NCI-H1092 (cell line): ENCODE data around the gene ARVCF.

ENCODE experiments used
- DNase-seq: peaks from one replicate; lab custom pipeline; 2025; lab: John Stamatoyannopoulos, UW

The ARVCF gene

DNA sequence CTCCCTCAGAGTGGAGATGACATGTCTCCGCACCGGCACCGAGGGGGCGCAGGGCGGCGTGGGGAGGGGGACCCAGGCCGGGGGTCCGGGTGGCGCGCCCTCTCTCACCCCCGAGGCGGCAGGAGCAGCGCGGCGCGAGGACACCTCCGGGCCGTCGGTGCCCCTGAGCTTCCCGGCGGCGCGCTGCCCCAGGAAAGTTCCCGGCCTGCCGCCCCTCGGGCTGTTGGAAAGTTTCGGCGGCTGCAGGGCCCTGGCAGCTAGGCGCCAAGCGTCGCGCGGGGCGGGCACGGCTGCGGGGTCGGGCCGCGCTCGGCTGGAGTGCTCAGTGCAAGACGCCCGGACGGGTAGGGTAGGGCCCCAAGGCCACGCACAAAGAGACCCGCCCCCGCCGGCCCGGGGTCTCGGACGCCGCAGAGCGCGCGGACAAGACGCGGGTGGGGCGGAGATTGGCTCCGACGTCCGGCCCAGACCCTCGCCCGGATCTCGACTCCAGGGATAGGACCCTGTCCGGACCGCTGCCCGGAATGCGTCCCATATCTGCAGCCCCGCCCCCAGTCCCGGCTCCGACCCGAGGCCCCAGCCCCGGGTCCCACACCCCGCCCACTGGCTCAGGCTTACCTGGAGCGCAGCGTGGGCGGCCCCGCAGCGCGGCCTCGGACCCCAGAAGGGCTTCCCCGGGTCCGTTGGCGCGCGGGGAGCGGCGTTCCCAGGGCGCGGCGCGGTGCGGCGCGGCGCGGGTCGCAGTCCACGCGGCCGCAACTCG, 471 bp downstream of the ARVCF start:
- DNase-seq: no peak

DNA sequence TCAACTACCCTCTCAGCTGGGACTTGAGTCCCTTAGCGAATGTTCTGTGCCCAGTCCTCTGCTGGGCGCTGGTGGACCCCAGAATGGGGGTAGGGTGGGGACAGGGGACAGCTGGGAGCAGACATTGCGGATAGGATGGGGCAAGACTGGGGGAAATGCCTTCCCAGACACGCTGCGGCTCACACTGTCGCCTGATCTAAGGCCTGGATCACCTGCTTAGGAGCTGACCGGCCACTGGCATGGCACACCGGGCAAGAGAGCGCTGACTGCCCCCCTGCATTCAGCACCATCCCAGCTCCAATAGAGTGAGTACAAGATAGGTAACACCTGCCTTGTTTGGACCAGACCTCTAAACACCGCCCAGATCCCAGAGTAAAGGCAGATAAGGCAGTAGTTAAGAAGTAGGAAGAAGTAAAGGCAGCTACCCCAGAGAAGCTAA, 1.4 kb downstream of the ARVCF start:
- DNase-seq: no peak

DNA sequence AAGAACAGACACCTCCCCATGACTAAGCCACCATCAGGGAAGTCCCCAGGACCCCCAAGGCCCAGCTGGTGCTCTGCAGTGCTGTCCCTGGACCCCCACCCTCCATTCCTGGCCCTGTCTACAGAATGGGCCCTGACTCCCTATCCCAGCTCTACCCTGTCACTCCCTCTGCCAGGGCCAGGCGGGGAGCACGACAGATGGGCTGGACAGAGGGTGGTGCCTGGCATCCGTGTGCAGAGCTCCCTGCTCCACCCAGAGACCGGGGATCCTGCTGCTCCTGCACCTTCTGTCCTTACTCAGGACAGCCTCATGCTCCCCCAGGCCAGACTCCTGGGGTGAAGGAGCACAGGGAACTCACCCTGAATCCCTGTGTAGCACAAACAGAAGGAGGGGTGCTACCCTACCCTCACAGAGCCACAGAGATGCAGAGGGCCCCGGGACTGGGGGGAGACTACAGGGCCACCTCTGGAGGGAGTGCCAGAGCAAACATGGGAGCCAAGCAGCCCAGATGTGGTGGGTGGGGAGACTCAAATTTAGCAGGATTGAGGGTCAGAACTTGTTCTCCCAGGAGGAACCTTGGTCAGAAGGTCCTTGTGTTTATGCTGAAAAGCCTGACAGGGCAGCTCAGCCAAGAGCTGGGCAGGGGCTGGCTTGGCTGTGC, 2.0 kb downstream of the ARVCF start:
- DNase-seq: no peak

DNA sequence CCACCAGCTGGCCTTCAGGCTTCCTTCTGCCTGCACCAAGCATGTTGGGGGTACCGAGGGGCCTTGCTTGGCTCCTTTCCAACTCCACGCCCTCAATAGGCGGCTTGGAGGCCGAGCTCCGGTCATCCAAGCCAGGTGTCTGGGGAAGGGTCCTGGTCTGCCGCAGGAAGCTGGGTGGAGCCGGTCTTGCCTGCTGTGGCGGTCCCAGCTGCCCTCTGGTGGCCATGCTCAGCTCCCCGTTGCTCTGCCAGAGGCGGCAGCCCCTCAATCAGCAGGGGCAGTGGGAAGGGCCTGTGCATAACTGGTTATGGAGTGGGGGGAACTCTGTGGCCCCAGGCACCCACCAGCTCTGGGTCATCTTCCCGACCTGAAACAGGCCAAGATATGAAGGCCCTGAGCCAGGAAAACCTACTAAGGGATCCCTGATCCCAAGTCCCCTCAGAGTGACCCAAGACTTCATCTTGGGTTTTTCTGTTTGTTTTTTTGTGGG, 3.2 kb downstream of the ARVCF start:
- DNase-seq: peak; percentile 54

DNA sequence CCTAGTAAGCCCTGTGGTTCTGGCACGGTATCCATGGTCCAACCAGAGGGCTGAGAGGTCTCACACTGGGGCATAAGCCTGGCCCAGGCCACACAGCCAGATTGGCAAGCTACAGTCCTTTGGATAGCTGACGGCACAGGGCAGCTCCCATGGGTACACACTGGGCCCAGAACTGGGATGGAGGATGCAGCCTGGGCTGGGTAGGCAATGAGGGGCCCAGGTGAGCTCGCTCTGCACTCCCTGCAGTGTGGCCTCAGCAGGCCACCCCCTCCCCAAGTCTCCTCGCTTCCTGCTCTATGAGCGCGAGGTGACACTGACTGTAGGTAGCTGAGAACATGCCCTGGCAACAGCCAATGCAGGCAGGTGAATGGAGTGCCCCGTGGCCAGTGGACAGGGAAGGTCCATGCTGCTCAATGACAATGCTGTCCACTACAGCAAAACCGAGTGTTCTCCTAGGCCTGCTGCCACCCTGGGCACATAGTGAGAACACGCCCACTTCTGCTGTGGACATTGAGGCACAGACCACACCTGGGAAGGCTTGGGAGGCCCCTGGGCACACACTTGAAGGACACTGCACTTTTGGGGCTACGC, 3.8 kb downstream of the ARVCF start:
- no peak for DNase-seq

DNA sequence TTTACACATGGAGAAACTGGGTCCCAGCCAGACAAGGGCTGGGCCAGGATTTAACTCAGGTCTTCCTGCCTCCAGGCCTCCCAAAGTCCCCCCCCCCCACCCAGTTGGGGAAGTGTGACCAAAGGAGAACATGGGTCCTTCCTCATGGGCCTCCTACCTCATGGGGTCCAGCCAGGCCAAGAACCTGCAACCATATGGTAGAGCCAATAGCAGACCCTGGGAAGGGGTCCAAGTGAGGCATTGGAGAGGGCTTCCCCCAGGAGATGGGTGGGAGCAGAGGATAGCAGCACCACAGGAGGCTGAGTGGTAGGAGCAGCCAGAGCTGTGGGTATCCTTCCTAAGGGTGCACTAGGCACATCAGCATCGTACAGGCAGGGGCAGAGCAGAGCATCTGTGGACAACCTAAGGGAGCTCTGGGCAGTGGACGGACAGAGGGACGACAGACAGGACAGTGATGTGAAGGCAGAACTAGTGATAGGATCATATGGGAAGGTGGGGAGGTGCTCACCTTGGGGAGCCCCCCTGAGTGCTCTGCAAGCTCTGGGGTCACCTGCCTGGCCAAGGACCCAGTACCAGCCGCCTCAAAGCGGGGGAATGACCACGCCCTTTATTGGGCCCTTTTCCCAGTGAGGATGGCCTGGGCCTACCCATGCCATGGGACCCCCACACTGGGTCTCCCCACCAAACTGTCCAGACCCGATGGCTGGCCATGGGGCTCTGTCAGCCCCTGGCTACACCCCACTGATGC, 4.5 kb downstream of the ARVCF start:
- DNase-seq: no peak

DNA sequence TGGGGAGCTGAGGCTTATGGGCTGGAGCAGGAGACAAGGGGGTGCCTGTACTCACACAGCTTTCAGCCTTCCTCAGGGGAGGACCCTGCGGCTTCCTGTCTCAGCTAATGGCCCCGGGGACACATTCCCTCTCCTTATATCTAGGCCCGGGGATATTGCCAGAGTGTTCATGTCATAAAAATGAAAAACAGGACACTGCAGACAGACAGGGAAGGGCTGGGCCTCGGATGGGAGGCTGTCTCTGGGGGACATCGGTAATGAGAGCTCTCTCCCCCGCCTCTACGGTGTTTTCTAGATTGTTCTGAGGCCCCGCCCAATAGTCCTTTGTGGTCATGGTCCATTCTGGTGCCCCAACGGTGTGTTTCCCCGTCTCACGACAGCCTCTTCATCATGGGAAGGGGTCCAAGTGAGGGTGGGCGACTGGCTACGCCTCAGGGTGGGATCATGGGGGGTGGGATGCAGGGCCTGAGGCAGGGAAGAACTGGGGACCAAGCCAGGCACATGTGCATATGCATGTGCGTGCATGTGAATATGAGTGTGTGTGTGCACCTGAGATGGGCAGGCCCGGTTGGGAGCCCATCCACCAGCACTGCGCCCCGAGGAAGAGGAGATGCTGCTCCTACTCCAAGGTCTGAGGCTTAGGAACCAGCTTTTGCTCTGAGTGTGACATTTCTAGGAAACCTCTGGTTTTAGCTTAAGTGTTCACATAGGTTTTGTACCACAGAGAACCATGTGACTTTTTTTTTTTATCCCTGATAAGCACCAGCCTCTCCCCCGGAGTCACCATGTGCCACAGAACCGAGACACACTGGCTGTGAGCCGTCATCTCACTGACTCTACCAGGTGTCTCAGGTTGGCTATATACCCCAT, 5.3 kb downstream of the ARVCF start:
- no peak for DNase-seq

DNA sequence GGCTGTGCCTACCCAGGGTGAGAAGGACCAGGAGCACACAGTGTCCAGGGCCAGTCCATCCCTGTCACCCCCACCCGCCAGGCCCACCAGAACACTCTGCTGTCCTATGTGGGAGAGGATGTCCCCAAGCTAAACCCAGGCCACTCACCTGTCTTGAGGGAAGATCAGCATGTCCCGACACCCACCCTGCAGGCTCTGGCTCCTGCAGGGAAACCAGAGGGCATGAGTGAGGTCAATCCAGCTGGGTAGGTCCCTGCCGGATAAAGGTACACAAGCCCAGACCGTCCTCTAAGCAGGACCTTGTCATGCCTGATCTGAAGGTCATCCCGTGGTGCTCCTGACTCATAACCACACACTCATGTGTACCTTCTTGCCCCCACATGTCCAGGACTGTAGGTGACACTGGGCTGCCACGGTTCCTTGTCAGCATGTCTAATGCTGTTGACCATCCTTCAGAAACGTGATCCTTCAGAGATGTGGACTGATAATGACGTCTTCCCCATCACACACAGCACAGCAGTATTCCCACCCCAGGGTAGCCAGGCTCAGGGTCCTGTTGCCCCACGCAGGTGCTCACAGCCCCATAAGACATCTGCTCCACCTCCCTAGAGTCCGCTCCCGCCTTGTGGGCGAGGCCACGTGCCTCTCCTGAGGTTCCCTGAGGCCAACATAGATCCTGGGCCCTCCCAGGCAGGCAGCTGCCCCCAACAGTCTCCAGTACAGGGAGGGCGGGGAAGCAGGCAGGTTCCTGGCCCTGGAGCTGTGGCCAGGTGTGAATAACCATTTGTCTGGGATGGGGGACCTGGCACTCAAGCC, 6.1 kb downstream of the ARVCF start:
- DNase-seq: no peak

DNA sequence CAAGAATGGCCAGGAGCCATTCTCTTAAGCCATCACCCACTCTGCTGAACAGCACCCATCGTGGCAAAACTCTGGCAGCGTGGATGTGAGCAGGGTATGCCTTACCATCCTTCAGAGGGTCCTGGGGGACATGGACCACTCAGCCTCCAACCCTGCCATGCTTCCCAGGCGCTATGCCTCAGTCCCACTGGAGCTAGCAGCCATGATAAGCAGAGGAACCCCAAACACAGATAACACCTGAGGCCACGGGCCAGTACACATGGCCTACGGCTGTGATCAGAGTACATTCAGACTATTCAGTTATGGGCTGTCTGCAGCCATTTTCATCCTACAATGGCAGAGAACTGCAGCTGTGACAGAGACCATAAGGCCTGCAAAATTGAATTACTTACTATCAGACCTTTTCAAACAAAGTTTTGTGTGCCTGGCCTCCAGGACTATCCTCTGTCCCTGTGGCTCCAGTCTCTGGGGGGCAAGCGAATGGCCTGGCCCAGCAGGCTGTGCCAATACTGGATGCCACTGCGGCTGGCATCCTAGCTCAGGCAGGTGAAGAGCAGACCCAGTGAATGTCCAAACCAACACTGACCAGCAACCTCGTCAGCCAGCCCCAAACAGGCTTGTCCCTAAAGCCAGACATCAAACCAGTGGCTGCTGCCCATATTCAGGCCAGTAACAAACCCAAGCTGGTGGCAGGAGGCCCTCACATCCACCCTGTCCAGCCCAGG, 6.9 kb downstream of the ARVCF start:
- DNase-seq: no peak

DNA sequence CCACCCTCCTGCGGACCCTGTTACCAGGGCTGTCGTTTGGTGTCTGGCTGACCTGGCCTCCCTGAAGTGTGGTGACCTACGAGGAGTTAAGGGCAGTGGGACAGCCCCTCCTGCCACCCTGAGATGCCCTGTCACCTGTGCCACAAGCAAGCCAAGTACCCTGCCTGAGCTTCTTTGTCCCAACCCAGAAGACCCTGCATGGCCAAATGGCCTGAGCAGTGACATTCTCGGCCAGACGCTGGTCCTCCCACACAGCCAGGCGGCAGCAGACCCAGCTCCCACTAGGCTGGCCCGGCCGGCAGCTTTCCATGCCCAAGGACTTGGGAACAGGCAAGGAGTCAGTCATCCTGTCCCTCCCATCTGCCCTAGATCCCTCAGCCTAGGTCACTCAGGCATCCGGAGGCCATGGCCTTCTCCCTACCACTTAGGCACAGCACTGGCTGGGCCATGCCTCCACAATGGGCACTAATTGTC, 7.6 kb downstream of the ARVCF start:
- DNase-seq: no peak

DNA sequence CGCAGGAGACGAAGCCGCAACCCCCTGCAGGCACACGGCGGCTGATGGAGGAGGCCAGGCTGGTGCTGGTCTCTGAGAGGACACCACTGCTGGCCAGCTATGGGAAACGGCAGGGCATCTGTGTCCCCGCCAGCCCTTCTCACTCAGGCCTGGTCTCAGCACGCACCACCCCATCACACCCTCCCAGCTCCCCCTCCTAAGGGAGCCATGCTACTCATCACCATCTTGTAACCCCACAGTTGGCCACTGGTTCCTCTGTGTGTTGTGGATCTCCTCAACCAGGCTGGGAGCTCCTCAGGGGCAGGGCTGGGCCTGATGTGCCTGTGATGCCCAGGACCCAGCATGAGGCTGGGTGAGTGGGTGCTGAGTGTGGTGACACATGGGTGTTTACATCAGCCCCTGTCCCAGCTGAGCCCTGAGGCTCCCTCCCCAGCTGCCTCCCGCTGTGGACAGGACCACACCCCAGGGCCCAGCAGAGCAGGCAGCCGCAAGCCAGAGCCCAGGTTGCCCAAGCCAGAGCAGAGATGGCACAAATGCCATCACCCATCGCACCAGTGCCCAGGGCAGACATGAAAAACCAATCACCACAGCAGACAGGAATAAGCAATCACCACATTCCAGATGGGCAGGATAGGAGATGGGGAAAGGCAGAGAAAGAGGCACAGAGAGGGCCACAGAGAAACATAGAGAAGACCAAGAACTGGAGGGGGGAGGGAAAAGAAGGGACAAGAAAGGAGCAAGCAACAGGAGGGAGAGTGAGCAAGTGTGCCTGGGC, 8.2 kb downstream of the ARVCF start:
- DNase-seq: no peak

DNA sequence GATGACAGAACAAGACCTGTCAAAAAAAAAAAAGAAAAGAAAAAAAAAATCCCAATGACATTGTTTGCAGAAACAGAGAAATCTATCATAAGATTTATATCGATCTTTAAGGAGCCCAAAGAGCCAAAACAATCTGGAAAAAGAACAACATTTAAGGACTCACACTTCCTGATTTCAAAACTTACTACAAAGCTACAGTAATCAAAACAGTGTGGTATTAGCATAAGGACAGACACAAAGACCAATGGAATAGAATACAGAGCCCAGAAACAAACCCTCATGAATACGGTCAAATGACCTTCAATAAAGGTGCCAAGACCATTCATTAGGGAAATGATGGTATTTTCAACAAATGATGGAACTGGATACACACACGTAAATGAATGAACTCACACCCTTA, 12.2 kb downstream of the ARVCF start:
- no peak for DNase-seq

DNA sequence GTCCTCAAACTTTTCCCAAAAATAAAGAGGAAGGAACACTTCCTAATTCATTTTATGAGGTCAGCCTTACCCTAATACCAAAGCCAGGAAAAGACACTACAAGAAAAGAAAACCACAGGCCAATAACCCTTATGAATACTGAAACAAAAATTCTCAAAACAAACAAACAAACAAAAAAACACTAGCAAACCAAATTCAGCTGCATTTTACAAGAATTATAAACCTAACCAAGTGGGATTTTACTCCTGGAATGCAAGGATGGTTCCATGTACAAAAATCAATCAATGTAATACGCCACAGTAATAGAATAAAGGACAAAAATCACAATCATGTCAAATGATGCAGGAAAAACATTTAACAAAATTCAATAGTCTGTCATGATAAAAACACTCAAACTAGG, 13.3 kb downstream of the ARVCF start:
- DNase-seq: no peak

DNA sequence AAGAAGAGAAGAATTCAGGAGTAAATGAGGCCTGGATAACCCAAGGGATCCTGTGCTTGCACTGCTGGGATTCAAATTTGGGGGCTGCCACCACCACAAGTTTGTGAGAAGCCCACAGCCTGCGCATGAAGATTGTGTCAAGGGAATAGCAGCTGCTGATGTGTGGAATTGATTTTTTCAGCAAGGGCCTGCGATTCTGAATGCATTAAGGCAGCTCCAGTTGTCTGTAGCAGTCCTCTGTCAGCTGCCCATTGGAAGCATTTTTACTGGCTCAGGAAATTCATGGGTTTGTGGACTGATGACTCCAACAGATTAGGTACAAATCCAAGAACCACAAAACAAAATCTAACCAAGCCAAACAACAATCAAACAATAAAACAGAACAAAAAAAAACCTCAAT, 14.0 kb downstream of the ARVCF start:
- no peak for DNase-seq

DNA sequence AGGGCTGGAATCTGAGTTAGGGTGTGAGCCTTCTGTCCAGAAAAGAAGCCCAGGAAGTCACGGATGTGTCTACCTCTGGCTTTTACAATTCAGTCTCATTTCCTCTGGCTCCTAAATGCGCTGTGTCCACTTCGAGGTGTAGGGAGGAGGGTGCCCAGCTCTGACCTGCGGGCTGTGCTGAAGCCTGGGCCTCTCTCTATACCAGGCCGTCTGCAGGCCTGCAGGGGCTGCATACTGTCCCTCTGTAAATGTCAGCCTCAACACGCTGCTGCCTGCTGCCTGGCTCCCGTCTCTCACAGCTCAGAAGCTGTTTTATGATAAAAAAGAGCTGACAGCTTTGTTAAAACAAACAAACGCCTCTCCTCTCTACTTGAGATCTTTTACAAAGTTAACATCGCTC, 14.5 kb downstream of the ARVCF start:
- DNase-seq: no peak

DNA sequence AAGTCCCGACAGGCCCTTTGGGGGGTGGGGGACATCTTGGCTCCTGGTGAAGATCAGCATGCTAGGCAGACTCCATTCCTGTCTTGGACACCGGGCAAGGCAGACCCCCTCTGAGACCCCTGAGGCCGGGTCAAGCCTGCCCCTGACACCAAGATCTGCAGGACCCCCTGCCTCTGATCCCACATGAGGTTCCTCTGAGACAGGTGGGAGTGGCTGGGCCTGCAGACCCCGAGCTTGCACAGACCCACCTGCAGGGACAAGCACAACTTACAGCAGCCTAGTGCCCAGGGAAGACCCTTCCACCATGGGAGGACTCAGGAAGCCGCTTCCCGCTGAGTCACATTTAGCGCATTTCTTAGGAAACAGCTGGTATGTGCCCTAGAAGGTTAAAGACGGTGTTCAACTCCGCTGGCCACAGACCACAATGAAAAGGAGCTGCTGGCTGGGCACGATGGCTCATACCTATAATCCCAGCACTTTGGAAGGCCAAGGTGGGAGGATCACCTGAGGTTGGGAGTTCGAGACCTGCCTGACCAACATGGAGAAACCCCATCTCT, 15.5 kb downstream of the ARVCF start:
- no peak for DNase-seq

DNA sequence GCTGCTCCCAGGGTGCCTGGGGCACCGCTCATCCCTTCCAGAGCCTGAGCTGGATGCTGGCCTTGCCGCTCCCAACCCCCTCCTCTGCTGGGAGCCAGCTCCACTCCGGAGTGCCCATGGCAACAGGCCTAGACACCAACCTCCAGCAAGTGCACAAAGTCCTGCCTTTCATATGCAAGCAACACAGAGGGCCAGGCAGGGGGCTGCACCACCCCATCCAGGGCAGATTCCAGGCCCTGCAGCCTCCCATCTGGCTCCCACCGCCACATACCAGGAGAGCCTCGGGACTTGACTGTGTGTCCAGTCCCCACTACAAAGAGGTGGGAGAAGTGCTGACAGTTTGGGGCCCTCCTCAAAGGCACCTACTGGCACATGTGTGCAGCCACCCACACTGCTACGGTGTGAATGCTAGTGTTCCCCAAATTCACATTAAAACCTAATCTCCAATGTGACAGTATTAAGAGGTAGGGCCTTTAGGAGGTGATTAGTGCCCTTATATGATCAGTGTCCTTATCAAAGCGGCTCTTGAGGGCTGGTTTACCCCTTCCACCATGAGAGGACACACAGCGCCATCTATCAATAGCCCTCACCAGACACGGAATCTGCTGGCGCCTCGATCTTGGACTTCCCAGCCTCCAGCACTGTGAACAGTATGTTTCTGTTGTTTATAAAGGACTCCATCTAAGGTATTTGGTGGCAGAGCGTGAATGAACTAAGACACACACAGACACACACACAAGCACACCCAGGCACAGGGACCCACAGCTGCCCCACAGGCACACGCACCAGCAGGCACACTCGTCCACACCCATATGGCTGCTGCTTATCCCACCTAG, 16.2 kb downstream of the ARVCF start:
- no peak for DNase-seq
